GM12878 (cell line): ENCODE measurements around the gene GMDS. TPM values are rescaled to one million over a fixed set of nuclear protein-coding genes. Genes with fewer than 3 reads are reported as not detected.

Experiments
- ATAC-seq: fragments of 200-7000 bp; cut with Tn5 transposase; 3 replicates; pipeline ENCODE4 v1.9.1; 2020; ENCODE audit warnings: mild to moderate bottlenecking, moderate library complexity
- BruUV-seq: library from RNA; stranded (reverse); fragments of 400-500 nt; replicated peaks from 2 replicates; lab custom pipeline; 2021; lab: Mats Ljungman, UMichigan
- CTCF ChIA-PET: fragments of 300-600 bp; sonication (Branson Sonifier 250); formaldehyde crosslinking; extraction: SDS; loops from one replicate; lab custom pipeline; 2021; ENCODE audit warnings: inconsistent platforms; lab: Yijun Ruan, JAX
- POLR2A ChIA-PET: fragments of 350-600 bp; formaldehyde crosslinking; extraction: SDS; loops from one replicate; lab custom pipeline; 2021; ENCODE audit warnings: inconsistent platforms; lab: Charles Lee
- RAD21 ChIA-PET: fragments of 300-600 bp; sonication (Branson Sonifier 250); formaldehyde crosslinking; loops from one replicate; lab custom pipeline; 2023; ENCODE audit warnings: antibody characterized with exemption; ENCODE audit not compliant: unreplicated experiment; lab: Charles Lee
- SMC1A ChIA-PET: fragments of 300-600 bp; sonication (Branson Sonifier 250); formaldehyde crosslinking; loops from one replicate; lab custom pipeline; 2023; ENCODE audit not compliant: unreplicated experiment, uncharacterized antibody; lab: Charles Lee
- DNase-seq: peaks from one replicate; pipeline ENCODE4 v3.0.0-alpha.2; 2011; ENCODE audit warnings: low read depth, low spot score
- FAIRE-seq: peaks from 3 replicates; lab custom pipeline; 2011; peaks lifted over from hg19 to GRCh38; lab: Jason Lieb, UNC
- H2AFZ ChIP-seq: 2 replicates; pipeline ENCODE4 v1.6.0; 2011; ENCODE audit warnings: low read depth, low read length, control low read depth; ENCODE audit not compliant: control insufficient read depth
- H3K27ac ChIP-seq: 2 replicates; pipeline ENCODE4 v1.5.1; 2011; ENCODE audit warnings: control low read depth; ENCODE audit not compliant: control insufficient read depth, insufficient read depth
- H3K27me3 ChIP-seq, 2 experiments: replicated peaks in 1 of 2; 2 replicates each; pipeline versions ENCODE4 v1.6.0 to v1.6.1; 2011; ENCODE audit warnings: low read length in 1 of 2; ENCODE audit not compliant: control insufficient read depth in 2 of 2, insufficient read depth in 2 of 2
- H3K36me3 ChIP-seq, 2 experiments: 2 replicates each; pipeline ENCODE4 v1.5.1; 2011; ENCODE audit warnings: low read length in 1 of 2; ENCODE audit not compliant: control insufficient read depth in 2 of 2, insufficient read depth in 2 of 2
- H3K4me1 ChIP-seq: 2 replicates; pipeline ENCODE4 v1.6.1; 2011; ENCODE audit warnings: mild to moderate bottlenecking, low read length, moderate library complexity, mixed read lengths; ENCODE audit not compliant: control insufficient read depth, insufficient read depth
- H3K4me2 ChIP-seq: 2 replicates; pipeline ENCODE4 v1.6.0; 2011; ENCODE audit warnings: control low read depth; ENCODE audit not compliant: control insufficient read depth, insufficient read depth
- H3K4me3 ChIP-seq: fragments of 200-600 bp; sonication (generic); 2 replicates; pipeline ENCODE4 v1.5.1; 2016
- H3K79me2 ChIP-seq: 2 replicates; pipeline ENCODE4 v1.6.0; 2011; ENCODE audit warnings: low read length; ENCODE audit not compliant: control insufficient read depth, insufficient read depth
- H3K9ac ChIP-seq: 2 replicates; pipeline ENCODE4 v1.8.0; 2011; ENCODE audit warnings: low read length, control low read depth, mixed read lengths; ENCODE audit not compliant: control insufficient read depth, insufficient read depth
- H3K9me3 ChIP-seq: replicated peaks from 3 replicates; pipeline ENCODE4 v1.5.1; 2011; ENCODE audit warnings: mild to moderate bottlenecking, low read length; ENCODE audit not compliant: control insufficient read depth, insufficient read depth
- H4K20me1 ChIP-seq: 2 replicates; pipeline ENCODE4 v1.6.0; 2011; ENCODE audit not compliant: control insufficient read depth, insufficient read depth
- IKZF1 ChIP-seq: fragments of 450-650 bp; conservative IDR thresholded peaks from 2 replicates; pipeline ENCODE4 v1.6.1; 2017; ENCODE audit warnings: antibody characterized with exemption, mild to moderate bottlenecking
- NR2C2 ChIP-seq: IDR thresholded peaks from 2 replicates; pipeline ENCODE4 v1.6.1; 2011; ENCODE audit warnings: borderline replicate concordance, low read depth; ENCODE audit not compliant: control insufficient read depth, insufficient read length
- RB1 ChIP-seq: fragments of 450-650 bp; formaldehyde crosslinking; IDR thresholded peaks from 2 replicates; pipeline ENCODE4 v1.6.1; 2017; ENCODE audit warnings: mild to moderate bottlenecking, borderline replicate concordance
- TCF3 ChIP-seq: IDR thresholded peaks from 2 replicates; pipeline ENCODE4 v1.6.1; 2012; ENCODE audit warnings: low read depth, mild to moderate bottlenecking, low read length, borderline replicate concordance; ENCODE audit not compliant: insufficient read depth
- ZNF622 ChIP-seq: fragments of 450-650 bp; IDR thresholded peaks from 2 replicates; pipeline ENCODE4 v1.6.1; 2017; ENCODE audit warnings: mild to moderate bottlenecking, inconsistent platforms
- WGBS: methylation state at CpG from one replicate; pipeline ENCODE4 v1.1.6; 2016; ENCODE audit warnings: low lambda C conversion rate; ENCODE audit not compliant: insufficient replicate concordance, insufficient coverage; ENCODE audit errors: missing lambda C conversion rate; 5-methylcytosine and 5-hydroxymethylcytosine counted together
- in situ Hi-C: fragments of 300-500 bp; cut with MboI; formaldehyde crosslinking; loops from 9 replicates; pipeline ENCODE4 v1.14.3; 2018; ENCODE audit warnings: mixed read lengths
- intact Hi-C: fragments of 100-400 bp; cut with micrococcal nuclease; formaldehyde crosslinking; loops from one replicate; pipeline ENCODE4 v1.14.2; 2022; ENCODE audit not compliant: unreplicated experiment
- polyA plus RNA-seq, 11 experiments: library from polyadenylated mRNA; depleted of rRNA in 4 of 11; unstranded in 6 of 11; stranded (reverse) in 5 of 11; fragments of >200 nt; fragmentation: Nextera tagmentation in 4 of 11; fragmentation: Illumina TruSeq in 1 of 11; extraction: Ambion mirVana in 4 of 11; extraction: Trizol in 1 of 11; gene quantifications; 1 replicate in 1 of 11; 2 replicates in 10 of 11; pipeline versions ENCODE4 v1.2.1 to v1.2.3, GENCODE V29; 2011 to 2016; ENCODE audit warnings: inconsistent platforms in 2 of 11, missing spikeins in 2 of 11, low read depth in 1 of 11
- total RNA-seq, 4 experiments: library from RNA; depleted of rRNA in 3 of 4; stranded (reverse); fragments of >200 nt in 3 of 4; fragmentation: Illumina TruSeq in 1 of 4; extraction: Trizol in 1 of 4; gene quantifications; 2 replicates each; pipeline versions ENCODE4 v1.2.1 to v1.2.3, GENCODE V29; 2013 to 2021
- TF ChIP-seq, protein P1 (sequence below): fragments of 450-650 bp; IDR thresholded peaks from 2 replicates; pipeline ENCODE4 v1.6.1; 2018; ENCODE audit warnings: borderline replicate concordance, mild to moderate bottlenecking; ENCODE audit not compliant: partially characterized antibody

GMDS gene
- total and polyA plus RNA-seq, 10 of the 15 experiments (the other 5 are each of a cell fraction or from before 2014, with no cell fraction given): 0.61 to 53.8 (median 29.3) TPM

DNA sequence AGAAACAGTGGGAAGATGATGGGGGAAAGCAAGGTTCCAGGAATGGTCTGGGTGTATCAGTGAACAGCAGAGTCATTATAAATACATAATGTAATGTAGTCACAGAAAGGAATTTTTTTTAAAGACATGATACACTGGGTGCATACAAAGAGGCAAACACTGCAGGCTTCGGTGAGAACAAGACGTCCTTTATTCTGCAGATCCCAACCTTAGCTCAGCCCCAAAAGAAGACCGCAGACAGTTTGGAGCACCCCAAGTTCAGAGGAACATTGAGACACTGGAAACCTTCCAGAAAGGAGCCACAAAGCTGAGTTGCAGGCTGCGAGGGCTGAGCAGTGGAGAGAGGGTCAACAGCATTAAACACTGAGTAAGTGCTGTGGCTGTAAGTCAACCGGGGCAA lies 666.3 kb downstream of the GMDS start:
- FAIRE-seq (no peak), ATAC-seq (no peak), DNase-seq (no peak)
- Histone ChIP-seq H3K27ac (no peak overlapping the region), H3K27me3 (peaks cover 0 to 2% of the 10 kb centered on the region in 2 experiments; a peak in 1 of 4 replicates), H2AFZ (no peak overlapping the region), H3K4me2 (no peak overlapping the region), H3K9me3 (no peaks in the 10 kb centered on the region), H4K20me1 (no peaks in the 10 kb centered on the region), H3K4me1 (peaks cover 16% of the 10 kb centered on the region), H3K4me3 (no peak overlapping the region), H3K9ac (no peak overlapping the region), H3K36me3 (no peaks in the 10 kb centered on the region), H3K79me2 (no peaks in the 10 kb centered on the region)
- ChIA-PET CTCF (interaction anchor here (0.6 to 1.6 kb wide), 4 partner anchors 17 to 105 kb away, joined by 3 to 6 read pairs (median 3); no protein-coding TSS in a partner anchor), RAD21 (no interaction called here), POLR2A (interaction anchor here (0.6 kb wide), 1 partner anchor 1424 kb away, joined by 4 read pairs; no protein-coding TSS in a partner anchor), SMC1A (interaction anchor here (0.6 to 1.0 kb wide), 3 partner anchors 13 to 1146 kb away, joined by 3 to 4 read pairs (median 3); no protein-coding TSS in a partner anchor)
- TF ChIP-seq TCF3 (no peak), IKZF1 (no peak), ZNF622 (no peak), NR2C2 (no peak), RB1 (no peak)
- TF ChIP-seq, protein P1, sequence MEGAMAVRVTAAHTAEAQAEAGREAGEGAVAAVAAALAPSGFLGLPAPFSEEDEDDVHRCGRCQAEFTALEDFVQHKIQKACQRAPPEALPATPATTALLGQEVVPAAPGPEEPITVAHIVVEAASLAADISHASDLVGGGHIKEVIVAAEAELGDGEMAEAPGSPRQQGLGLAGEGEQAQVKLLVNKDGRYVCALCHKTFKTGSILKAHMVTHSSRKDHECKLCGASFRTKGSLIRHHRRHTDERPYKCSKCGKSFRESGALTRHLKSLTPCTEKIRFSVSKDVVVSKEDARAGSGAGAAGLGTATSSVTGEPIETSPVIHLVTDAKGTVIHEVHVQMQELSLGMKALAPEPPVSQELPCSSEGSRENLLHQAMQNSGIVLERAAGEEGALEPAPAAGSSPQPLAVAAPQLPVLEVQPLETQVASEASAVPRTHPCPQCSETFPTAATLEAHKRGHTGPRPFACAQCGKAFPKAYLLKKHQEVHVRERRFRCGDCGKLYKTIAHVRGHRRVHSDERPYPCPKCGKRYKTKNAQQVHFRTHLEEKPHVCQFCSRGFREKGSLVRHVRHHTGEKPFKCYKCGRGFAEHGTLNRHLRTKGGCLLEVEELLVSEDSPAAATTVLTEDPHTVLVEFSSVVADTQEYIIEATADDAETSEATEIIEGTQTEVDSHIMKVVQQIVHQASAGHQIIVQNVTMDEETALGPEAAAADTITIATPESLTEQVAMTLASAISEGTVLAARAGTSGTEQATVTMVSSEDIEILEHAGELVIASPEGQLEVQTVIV: no peak
- in situ Hi-C loops (loop anchor here (25.0 kb wide), 1 partner anchor 1358 kb away; no protein-coding TSS in a partner anchor), intact Hi-C loops (no loop called here)
- no TSS peak for BruUV-seq
- WGBS: 73% methylated on average over 5 of the region's 5 CpGs
